ENCODE measurements around the gene DTX3L.

The DTX3L gene

DNA sequence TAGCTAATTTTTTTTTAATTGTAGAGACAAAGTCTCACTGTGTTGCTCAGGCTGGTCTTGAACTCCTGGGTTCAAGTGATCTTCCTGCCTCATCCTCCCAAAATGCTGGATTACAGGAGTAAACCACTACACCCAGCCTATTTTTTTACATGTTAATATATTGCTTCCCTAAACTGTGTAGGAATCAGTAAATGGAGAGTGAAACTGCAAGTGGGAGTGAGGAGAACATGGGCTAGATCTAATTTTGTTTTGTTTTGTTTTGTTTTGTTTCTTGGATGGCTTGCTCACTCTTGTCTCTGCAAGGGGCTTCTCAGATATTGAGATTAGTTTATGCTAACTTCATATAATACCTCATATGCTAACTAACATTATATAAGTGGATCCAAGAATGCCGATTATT lies 44.8 kb downstream of the DTX3L start:
- no peak for DNase-seq

DNA sequence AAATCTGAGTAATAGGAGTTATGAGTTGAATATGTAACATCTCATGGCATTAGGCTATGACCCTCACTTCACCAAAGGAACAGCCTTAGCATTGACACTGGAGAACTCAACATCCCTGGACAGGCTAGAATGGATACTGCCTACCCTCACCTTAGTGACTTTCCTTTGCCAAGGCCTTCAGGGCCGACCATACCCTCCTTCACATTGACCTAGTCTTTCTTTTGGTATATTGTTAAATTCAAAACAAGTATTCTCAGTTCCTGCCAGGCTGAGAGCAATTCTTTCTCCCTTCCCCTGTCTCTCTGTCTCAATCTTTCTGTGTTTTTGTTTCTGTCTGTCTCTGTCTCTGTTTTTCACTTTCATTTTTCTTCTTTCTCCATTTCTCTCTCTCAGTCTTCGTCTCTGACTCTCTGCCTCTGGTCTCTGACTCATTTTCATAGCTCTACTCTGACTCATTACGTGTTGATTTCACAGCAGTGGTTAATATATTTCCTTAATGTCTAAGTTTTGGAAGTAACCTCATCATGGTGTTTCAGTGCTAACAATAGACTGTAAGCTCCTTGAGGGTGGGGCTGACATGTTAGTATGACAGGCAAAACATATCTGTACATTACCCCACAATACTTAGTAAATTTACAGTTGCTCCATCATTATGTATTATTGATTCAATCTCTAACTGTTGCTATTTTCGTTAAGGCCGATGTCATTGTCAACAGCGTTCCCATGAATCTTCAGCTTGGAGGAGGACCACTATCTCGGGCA lies 45.8 kb downstream of the DTX3L start:
- DNase-seq: peak; percentile 9

DNA sequence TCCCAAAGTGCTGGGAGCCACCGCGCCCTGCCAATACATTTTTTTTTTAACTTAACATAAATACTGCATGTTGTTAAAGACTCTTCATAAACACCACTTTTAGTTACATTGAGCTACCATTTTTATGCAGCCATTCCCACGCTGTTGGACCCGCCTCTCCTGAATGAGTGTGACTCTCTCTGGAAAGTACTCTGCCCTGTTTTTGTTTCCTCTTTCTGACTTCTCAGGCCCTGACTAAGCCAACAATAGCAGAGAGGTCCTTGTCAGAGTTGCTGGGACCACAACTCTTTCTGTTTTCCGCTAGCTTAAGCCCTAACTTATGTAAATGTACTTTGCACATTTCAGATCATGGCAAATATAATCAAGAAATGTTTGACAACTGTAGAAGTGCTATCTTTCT lies 48.6 kb downstream of the DTX3L start:
- no peak for DNase-seq

DNA sequence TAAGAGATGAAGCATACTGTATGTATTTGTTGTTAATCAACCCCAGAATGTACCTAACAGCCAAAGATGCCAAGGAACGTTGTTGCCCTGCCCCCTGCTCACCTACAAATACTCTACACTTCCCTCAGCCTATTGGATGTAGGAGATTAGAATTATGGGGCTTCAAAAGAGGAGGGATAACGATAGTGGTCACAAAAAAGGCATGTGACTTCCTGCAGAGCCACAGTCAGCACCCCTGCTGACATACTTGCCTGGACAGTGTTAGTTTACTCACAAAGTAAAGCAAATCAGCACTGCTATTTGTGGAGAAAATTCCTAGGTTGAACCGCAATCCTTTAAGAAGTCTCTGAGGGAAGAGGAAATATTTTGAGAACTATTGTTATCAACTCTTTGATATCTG lies 51.2 kb downstream of the DTX3L start:
- no peak for DNase-seq

DNA sequence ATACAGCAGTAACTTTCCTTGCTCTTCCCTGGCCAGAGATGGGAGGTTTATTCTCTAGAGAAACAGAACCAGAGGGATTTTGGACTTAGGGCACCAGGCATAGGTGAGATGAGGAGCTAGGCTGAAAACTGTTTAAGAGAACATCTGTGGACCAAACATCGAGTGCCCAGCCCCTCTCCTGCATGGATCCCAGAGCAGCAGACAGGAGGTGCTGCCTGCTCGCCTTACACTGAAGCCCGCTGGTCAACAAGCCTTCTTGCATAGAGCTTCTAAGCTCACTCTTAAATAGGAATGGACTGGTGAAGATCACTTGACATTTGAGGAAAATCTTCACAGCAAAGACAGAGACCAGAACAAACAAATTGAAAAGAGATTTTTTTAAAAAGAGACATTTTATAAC lies 54.5 kb downstream of the DTX3L start:
- no peak for DNase-seq

DNA sequence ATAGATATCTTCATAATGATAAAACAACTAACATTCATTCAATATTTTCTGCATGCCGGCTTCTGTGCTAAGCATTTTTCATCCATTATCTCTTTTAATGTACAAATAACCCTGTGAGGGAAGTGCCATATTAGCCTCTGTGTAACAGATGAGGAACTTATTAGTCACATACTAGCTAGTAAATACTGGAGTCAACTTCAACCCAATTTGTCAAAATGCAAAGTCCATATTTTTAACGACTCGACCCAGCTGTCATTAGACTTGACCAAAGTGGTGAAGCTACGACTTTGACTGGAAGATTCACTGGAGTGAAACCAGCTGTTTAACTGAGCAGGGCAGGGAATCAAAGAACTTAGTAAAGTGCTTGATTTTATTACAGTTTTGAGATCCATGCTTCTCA lies 54.9 kb downstream of the DTX3L start:
- DNase-seq: no peak

DNA sequence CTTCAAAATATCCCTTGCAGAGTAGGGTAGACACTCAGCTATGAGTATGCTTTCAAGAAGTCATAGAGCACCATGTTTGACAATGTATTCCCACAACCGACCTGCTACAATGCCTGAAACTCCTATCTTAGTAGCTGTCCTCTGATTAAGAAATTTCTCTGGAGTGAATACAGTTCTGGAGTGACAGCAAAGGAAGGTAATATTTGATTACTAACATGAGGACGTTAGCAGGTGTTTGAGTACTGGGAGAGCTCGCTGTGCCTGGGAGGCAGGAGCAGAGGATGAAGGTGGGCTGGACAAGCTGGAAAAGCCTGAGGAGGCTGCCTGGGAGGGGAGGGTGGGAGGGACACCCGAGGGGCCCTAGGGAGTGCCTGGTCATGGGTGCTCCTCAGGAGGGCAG lies 56.3 kb downstream of the DTX3L start:
- no peak for DNase-seq

DNA sequence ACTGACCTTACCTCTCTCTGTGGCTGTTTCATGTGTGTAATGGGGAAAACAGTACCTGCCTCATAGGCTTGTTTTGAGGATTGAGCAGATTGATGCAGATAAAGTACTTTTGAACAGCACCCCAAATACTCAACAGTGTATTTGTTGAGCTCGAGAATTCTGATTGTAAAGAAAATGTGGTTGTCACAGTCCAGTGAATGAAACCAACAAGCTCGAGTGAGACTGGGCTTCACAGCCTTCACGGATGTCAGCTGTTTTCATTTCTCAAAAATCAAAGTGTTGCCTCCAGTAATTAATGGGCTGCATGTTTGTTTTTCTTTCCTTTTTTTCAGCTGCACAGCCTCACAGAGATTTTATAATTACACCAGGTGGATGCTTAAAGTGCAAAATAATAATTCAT lies 57.0 kb downstream of the DTX3L start:
- no peak for DNase-seq

DNA sequence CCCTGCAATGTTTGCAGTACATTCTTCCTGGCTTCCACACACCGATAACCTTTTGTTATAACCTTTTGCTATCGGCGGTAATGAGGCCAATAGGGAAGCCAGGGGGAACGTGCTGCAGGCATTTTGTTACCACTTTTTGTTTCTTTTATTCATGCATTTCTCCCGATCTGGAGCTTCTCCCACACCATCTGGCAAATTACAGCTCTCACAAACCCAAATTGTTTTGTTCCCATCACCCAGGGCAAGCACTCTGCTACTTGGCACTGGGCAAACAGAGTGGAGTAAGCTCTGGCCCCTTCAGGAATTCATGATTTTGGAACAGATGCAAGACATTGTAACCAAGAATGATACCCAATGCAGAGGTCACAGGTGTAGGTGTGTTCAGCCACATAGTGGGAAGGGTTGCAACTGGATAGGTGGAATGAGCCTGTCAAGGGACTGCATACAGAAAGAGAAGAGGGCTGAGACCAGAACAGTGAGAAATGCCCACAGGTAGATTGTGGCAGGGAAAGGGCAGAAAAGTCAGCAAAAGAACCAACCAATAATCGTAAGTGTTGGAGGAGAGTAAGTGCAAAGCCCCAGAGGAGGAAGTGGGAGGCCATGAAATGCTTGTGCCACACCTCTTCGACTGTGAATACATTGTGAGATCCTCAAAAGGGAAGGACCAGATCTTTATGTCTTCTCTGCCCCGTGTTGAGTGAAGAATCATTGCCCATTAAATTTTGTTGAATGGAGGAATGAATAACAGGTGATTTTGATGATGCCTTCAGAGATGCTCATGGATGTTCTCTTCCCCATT lies 59.1 kb downstream of the DTX3L start:
- DNase-seq: no peak
